H9 (cell line): ENCODE results near the gene CAPN5. TPM values are rescaled to one million over a fixed set of nuclear protein-coding genes. Genes with fewer than 3 reads are reported as not detected.

Experiments
- DNase-seq: peaks from one replicate; pipeline ENCODE4 v3.0.0-alpha.2; 2017
- H2AFZ ChIP-seq: one replicate; pipeline ENCODE4 v1.6.1; 2013; ENCODE audit warnings: mild to moderate bottlenecking, low read length, control low read depth, moderate library complexity
- H2AK5ac ChIP-seq: 2 replicates; pipeline ENCODE4 v1.6.1; 2013; ENCODE audit warnings: low read length, control low read depth, mixed read lengths; ENCODE audit not compliant: insufficient read length
- H2BK120ac ChIP-seq: one replicate; pipeline ENCODE4 v1.6.1; 2013; ENCODE audit warnings: low read depth, mild to moderate bottlenecking, low read length, control low read depth, inconsistent platforms; ENCODE audit not compliant: poor library complexity, severe bottlenecking
- H2BK12ac ChIP-seq: 2 replicates; pipeline ENCODE4 v1.6.1; 2013; ENCODE audit warnings: low read length, control low read depth, mixed read lengths, low read depth; ENCODE audit not compliant: insufficient read length
- H2BK15ac ChIP-seq: 2 replicates; pipeline ENCODE4 v1.6.1; 2013; ENCODE audit warnings: low read depth, low read length, control low read depth
- H2BK20ac ChIP-seq: one replicate; pipeline ENCODE4 v1.6.1; 2013; ENCODE audit warnings: low read depth, mild to moderate bottlenecking, low read length, control low read depth, inconsistent platforms; ENCODE audit not compliant: poor library complexity, severe bottlenecking
- H2BK5ac ChIP-seq: 2 replicates; pipeline ENCODE4 v1.6.1; 2013; ENCODE audit warnings: low read length, control low read depth, mixed read lengths; ENCODE audit not compliant: insufficient read length
- H3K14ac ChIP-seq: 2 replicates; pipeline ENCODE4 v1.6.1; 2013; ENCODE audit warnings: low read length, control low read depth; ENCODE audit not compliant: insufficient read depth
- H3K18ac ChIP-seq: 2 replicates; pipeline ENCODE4 v1.6.1; 2013; ENCODE audit warnings: low read depth, mild to moderate bottlenecking, mixed read lengths, low read length, control low read depth; ENCODE audit not compliant: insufficient read length
- H3K23ac ChIP-seq: 2 replicates; pipeline ENCODE4 v1.6.1; 2013; ENCODE audit warnings: low read length, control low read depth, mixed read lengths, low read depth; ENCODE audit not compliant: insufficient read length
- H3K23me2 ChIP-seq: 2 replicates; pipeline ENCODE4 v1.6.1; 2013; ENCODE audit warnings: low read depth, mild to moderate bottlenecking, mixed read lengths, low read length, control low read depth; ENCODE audit not compliant: insufficient read length, poor library complexity, severe bottlenecking
- H3K27ac ChIP-seq: 2 replicates; pipeline ENCODE4 v1.5.1; 2013; ENCODE audit warnings: low read length, control low read depth, mixed read lengths, low read depth; ENCODE audit not compliant: insufficient read length
- H3K27me3 ChIP-seq: 2 replicates; pipeline ENCODE4 v1.6.1; 2013; ENCODE audit warnings: low read length, control low read depth, inconsistent platforms; ENCODE audit not compliant: insufficient read depth
- H3K4ac ChIP-seq: 2 replicates; pipeline ENCODE4 v1.6.1; 2013; ENCODE audit warnings: low read depth, mild to moderate bottlenecking, control low read depth, inconsistent platforms, low read length, moderate library complexity
- H3K4me1 ChIP-seq: 2 replicates; pipeline ENCODE4 v1.6.1; 2013; ENCODE audit warnings: low read length, control low read depth, inconsistent platforms; ENCODE audit not compliant: insufficient read depth
- H3K4me2 ChIP-seq: 2 replicates; pipeline ENCODE4 v1.6.1; 2013; ENCODE audit warnings: low read length, control low read depth, mixed read lengths; ENCODE audit not compliant: insufficient read length, insufficient read depth
- H3K56ac ChIP-seq: 2 replicates; pipeline ENCODE4 v1.6.1; 2013; ENCODE audit warnings: low read depth, mild to moderate bottlenecking, mixed read lengths, low read length, control low read depth; ENCODE audit not compliant: insufficient read length
- H3K79me1 ChIP-seq: 2 replicates; pipeline ENCODE4 v1.6.1; 2013; ENCODE audit warnings: low read depth, mild to moderate bottlenecking, moderate library complexity, low read length, control low read depth, inconsistent platforms; ENCODE audit not compliant: insufficient read depth, poor library complexity, severe bottlenecking
- H3K79me2 ChIP-seq: 2 replicates; pipeline ENCODE4 v1.6.1; 2013; ENCODE audit warnings: low read length, control low read depth, inconsistent platforms; ENCODE audit not compliant: insufficient read depth
- H3K9ac ChIP-seq: 2 replicates; pipeline ENCODE4 v1.6.1; 2013; ENCODE audit warnings: low read length, control low read depth, mixed read lengths; ENCODE audit not compliant: insufficient read length; ENCODE audit errors: extremely low read depth
- H3K9me3 ChIP-seq: one replicate; pipeline ENCODE4 v1.6.1; 2013; ENCODE audit warnings: low read depth, low read length, inconsistent platforms; ENCODE audit not compliant: control insufficient read depth
- H3T11ph ChIP-seq: one replicate; pipeline ENCODE4 v1.6.1; 2013; ENCODE audit warnings: mild to moderate bottlenecking, low read length, control low read depth, inconsistent platforms
- H4K20me1 ChIP-seq: one replicate; pipeline ENCODE4 v1.6.1; 2013; ENCODE audit not compliant: control insufficient read depth, insufficient read length, insufficient read depth
- H4K5ac ChIP-seq: 2 replicates; pipeline ENCODE4 v1.6.1; 2013; ENCODE audit warnings: low read depth, mild to moderate bottlenecking, mixed read lengths, low read length, control low read depth; ENCODE audit not compliant: insufficient read length
- H4K8ac ChIP-seq: replicated peaks from 2 replicates; pipeline ENCODE4 v1.6.1; 2013; ENCODE audit warnings: low read length, control low read depth, mixed read lengths, low read depth; ENCODE audit not compliant: insufficient read length
- H4K91ac ChIP-seq: 2 replicates; pipeline ENCODE4 v1.6.1; 2013; ENCODE audit warnings: low read depth, mild to moderate bottlenecking, moderate library complexity, mixed read lengths, low read length, control low read depth; ENCODE audit not compliant: insufficient read length
- H3K27ac Mint-ChIP-seq, 3 experiments: 2 replicates in 2 of 3; 3 replicates in 1 of 3; pipeline ENCODE4 v1.8.0; 2020 to 2021; ENCODE audit warnings: mixed read lengths in 3 of 3, mild to moderate bottlenecking in 1 of 3, moderate library complexity in 1 of 3
- H3K27me3 Mint-ChIP-seq: 2 replicates; pipeline ENCODE4 v1.8.0; 2021; ENCODE audit warnings: low read depth, mild to moderate bottlenecking, moderate library complexity, mixed read lengths
- H3K36me3 Mint-ChIP-seq, 3 experiments: 2 replicates in 2 of 3; 3 replicates in 1 of 3; pipeline ENCODE4 v1.8.0; 2020 to 2021; ENCODE audit warnings: low read depth in 3 of 3, mixed read lengths in 3 of 3; ENCODE audit not compliant: insufficient read depth in 1 of 3
- H3K4me1 Mint-ChIP-seq, 2 experiments: 2 replicates each; pipeline ENCODE4 v1.8.0; 2020; ENCODE audit warnings: mixed read lengths in 2 of 2
- H3K4me3 Mint-ChIP-seq, 2 experiments: 2 replicates in 1 of 2; 3 replicates in 1 of 2; pipeline ENCODE4 v1.8.0; 2020 to 2021; ENCODE audit warnings: mild to moderate bottlenecking in 2 of 2, mixed read lengths in 2 of 2, moderate library complexity in 1 of 2
- H3K9me3 Mint-ChIP-seq, 2 experiments: 2 replicates in 1 of 2; 3 replicates in 1 of 2; pipeline ENCODE4 v1.8.0; 2020; ENCODE audit warnings: mild to moderate bottlenecking in 2 of 2, mixed read lengths in 2 of 2, moderate library complexity in 1 of 2
- WGBS: extraction: QIAGEN DNeasy Blood & Tissue Kit; methylation state at CpG from one replicate; pipeline ENCODE4 v1.1.7; 2013; ENCODE audit warnings: missing lambda C conversion rate, low lambda C conversion rate, mixed read lengths; ENCODE audit not compliant: insufficient read length; ENCODE audit errors: extremely low coverage; 5-methylcytosine and 5-hydroxymethylcytosine counted together
- total RNA-seq: library from RNA; stranded (reverse); gene quantifications from 2 replicates; pipeline ENCODE4 v1.2.1, GENCODE V29; 2021
- TF ChIP-seq, protein P1 (sequence below): fragments of 200-600 bp; sonication (generic); conservative IDR thresholded peaks from 3 replicates; pipeline ENCODE4 v1.8.0; 2021; ENCODE audit warnings: antibody characterized with exemption, mild to moderate bottlenecking

CAPN5 gene
- total RNA-seq, 1 experiment from 2014 or later = 16.7 TPM

DNA sequence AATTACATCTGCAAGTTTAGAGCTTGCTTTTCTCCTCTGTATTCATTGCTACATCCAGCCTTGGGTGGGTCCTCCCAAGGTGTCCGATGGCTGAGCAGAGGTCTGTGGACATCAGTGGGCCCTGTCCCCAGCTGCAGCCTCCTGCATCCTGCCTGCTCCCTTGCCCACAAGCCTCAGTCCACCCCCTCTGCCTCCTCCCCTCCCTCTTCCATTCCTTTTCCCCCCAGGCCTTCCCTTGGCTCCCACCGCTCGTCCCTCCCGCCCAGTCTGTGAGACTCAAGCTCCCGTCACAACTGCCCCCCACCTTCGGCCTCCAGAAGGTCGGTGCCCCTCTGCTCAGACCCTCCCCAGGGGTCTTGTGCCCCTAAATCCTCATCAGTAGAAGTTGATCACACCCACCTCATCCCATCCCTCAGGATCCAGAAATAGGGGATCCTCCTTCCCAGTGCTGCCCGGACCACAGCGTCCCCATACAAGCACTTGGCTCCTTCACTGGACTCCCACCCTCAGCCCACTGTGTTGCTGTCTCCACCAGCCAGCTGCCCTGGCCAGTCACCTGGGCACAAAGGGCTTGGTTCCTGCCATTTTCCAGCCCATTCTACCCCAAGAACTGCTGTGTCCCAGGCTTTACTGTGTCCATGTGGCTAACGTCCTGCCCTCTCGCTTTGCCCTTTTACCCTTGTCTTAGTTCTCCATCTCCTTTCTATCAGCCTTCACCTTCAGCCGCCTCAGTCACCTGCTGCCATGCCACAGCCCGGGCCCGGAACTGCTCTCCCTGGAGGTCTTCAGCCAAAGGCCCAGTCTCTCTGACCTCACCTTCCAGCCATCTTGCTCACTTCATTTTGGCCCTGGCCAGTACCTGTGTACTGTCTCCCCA, 33.6 kb downstream of the CAPN5 start:
- Histone ChIP-seq H3K56ac (no peak overlapping the region), H3K4me1 (no peaks in the 10 kb centered on the region), H2BK15ac (no peak overlapping the region), H3K9ac (no peak overlapping the region), H4K5ac (no peak overlapping the region), H4K91ac (no peak overlapping the region), H3K27me3 (no peaks in the 10 kb centered on the region), H4K20me1 (no peaks in the 10 kb centered on the region), H3K4me2 (no peak overlapping the region), H4K8ac (no peak overlapping the region), H3K23me2 (no peaks in the 10 kb centered on the region), H2BK5ac (no peak overlapping the region), H3K23ac (no peak overlapping the region), H2BK20ac (no peak overlapping the region), H3K9me3 (no peaks in the 10 kb centered on the region), H3K27ac (no peak overlapping the region), H2BK12ac (no peak overlapping the region), H3K79me2 (no peaks in the 10 kb centered on the region), H3K18ac (no peak overlapping the region), H3K79me1 (no peaks in the 10 kb centered on the region), H3T11ph (no peak overlapping the region), H3K4ac (no peak overlapping the region), H3K14ac (no peak overlapping the region), H2AK5ac (no peak overlapping the region), H2AFZ (no peak overlapping the region), H2BK120ac (no peak overlapping the region)
- no peak for DNase-seq
- Mint-ChIP-seq H3K9me3 (peaks cover 4 to 8% of the 10 kb centered on the region in 2 experiments; a peak in 4 of 5 replicates), H3K4me3 (no peak overlapping the region; a peak in 1 of 5 replicates), H3K36me3 (peaks cover 8 to 15% (median 10%) of the 10 kb centered on the region in 3 experiments; a peak in 6 of 7 replicates), H3K4me1 (peaks cover 0 to 7% of the 10 kb centered on the region in 2 experiments; a peak in 2 of 4 replicates), H3K27ac (peak overlapping the region in 2 of 3 experiments; percentile 69 to 84; a peak in 2 of 7 replicates), H3K27me3 (peaks cover 2% of the 10 kb centered on the region; the same call in 1 of the 2 replicates)
- TF ChIP-seq, protein P1, sequence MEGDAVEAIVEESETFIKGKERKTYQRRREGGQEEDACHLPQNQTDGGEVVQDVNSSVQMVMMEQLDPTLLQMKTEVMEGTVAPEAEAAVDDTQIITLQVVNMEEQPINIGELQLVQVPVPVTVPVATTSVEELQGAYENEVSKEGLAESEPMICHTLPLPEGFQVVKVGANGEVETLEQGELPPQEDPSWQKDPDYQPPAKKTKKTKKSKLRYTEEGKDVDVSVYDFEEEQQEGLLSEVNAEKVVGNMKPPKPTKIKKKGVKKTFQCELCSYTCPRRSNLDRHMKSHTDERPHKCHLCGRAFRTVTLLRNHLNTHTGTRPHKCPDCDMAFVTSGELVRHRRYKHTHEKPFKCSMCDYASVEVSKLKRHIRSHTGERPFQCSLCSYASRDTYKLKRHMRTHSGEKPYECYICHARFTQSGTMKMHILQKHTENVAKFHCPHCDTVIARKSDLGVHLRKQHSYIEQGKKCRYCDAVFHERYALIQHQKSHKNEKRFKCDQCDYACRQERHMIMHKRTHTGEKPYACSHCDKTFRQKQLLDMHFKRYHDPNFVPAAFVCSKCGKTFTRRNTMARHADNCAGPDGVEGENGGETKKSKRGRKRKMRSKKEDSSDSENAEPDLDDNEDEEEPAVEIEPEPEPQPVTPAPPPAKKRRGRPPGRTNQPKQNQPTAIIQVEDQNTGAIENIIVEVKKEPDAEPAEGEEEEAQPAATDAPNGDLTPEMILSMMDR = no peak
- no CpG with 5 or more reads among the region's 14 CpGs for WGBS
